ENCODE results near the gene SKP1.

GRCh38 chr5:134106991-134107701 lies 69.6 kb downstream of the SKP1 start:
- TF ChIP-seq EP300 (IDR thresholded peaks at IDR 0.05; ENCODE audit: low read depth), result no peak
- TF ChIP-seq POLR2A (IDR thresholded peaks at IDR 0.05), result no peak
- no peak for TF ChIP-seq CTCF (IDR thresholded peaks at IDR 0.05)
- TF ChIP-seq POLR2AphosphoS5 (IDR thresholded peaks at IDR 0.05), result no peak

Data from transverse colon (tissue), 4 donors.